Measurements from ENCODE around the gene SLAMF7. TPM values are rescaled to one million over a fixed set of nuclear protein-coding genes. Genes with fewer than 3 reads are reported as not detected.

The SLAMF7 gene
- total and polyA plus RNA-seq, 3 donors from 2014 or later, result 0.68 to 5.1 TPM; not detected in 1

- no peak overlapping the region for H3K4me3 ChIP-seq
- H3K36me3 ChIP-seq (ENCODE audit: low read depth, missing control alignments), result no peaks in the 10 kb centered on the region
- H3K27me3 ChIP-seq, result no peaks in the 10 kb centered on the region
- H3K27ac ChIP-seq, result no peak overlapping the region
- TF ChIP-seq POLR2A (IDR thresholded peaks at IDR 0.05), result no peak
- TF ChIP-seq CTCF (IDR thresholded peaks at IDR 0.05), result no peak
- no peaks in the 10 kb centered on the region for H3K4me1 ChIP-seq
- no peak for DNase-seq
- intact Hi-C loops (cut with DNase I; ENCODE audit: low total_unique reads), result no loop called here
- WGBS, 2 donors, result 72 to 74% methylated on average over 3 of the region's 3 CpGs
- H3K9me3 ChIP-seq, result no peaks in the 10 kb centered on the region
Observed at GRCh38 chr1:160797271-160797709, 58.2 kb downstream of the SLAMF7 start.

- intact Hi-C loops (cut with DNase I; ENCODE audit: low total_unique reads), result no loop called here
- Histone ChIP-seq H3K36me3 (ENCODE audit: low read depth, missing control alignments) (no peaks in the 10 kb centered on the region), H3K27me3 (no peaks in the 10 kb centered on the region), H3K9me3 (no peaks in the 10 kb centered on the region), H3K4me3 (no peak overlapping the region), H3K4me1 (no peaks in the 10 kb centered on the region), H3K27ac (no peak overlapping the region)
- TF ChIP-seq POLR2A (IDR thresholded peaks at IDR 0.05) (no peak), CTCF (IDR thresholded peaks at IDR 0.05) (no peak)
- DNase-seq, result no peak
- WGBS, 2 donors, result 48 to 58% methylated on average over 4 of the region's 4 CpGs
Observed at GRCh38 chr1:160797861-160798273, 58.8 kb downstream of the SLAMF7 start.

- 97 to 98% methylated on average over 2 of the region's 2 CpGs for WGBS, 2 donors
- DNase-seq, result no peak
- Histone ChIP-seq H3K27me3 (no peaks in the 10 kb centered on the region), H3K27ac (no peak overlapping the region), H3K4me3 (no peak overlapping the region), H3K36me3 (ENCODE audit: low read depth, missing control alignments) (no peaks in the 10 kb centered on the region), H3K9me3 (no peaks in the 10 kb centered on the region), H3K4me1 (no peaks in the 10 kb centered on the region)
- intact Hi-C loops (cut with DNase I; ENCODE audit: low total_unique reads), result no loop called here
- TF ChIP-seq CTCF (IDR thresholded peaks at IDR 0.05), result no peak
Observed at GRCh38 chr1:160798439-160798838, 59.4 kb downstream of the SLAMF7 start.

- Histone ChIP-seq H3K27ac (no peak overlapping the region), H3K4me3 (no peak overlapping the region), H3K27me3 (no peaks in the 10 kb centered on the region), H3K9me3 (no peaks in the 10 kb centered on the region), H3K36me3 (ENCODE audit: low read depth, missing control alignments) (no peaks in the 10 kb centered on the region), H3K4me1 (no peaks in the 10 kb centered on the region)
- intact Hi-C loops (cut with DNase I; ENCODE audit: low total_unique reads), result no loop called here
- 86 to 93% methylated on average over 5 of the region's 5 CpGs for WGBS, 2 donors
- no peak for DNase-seq
- no peak for TF ChIP-seq CTCF (IDR thresholded peaks at IDR 0.05)
- TF ChIP-seq POLR2A (IDR thresholded peaks at IDR 0.05), result no peak
Observed at GRCh38 chr1:160799641-160800040, 60.6 kb downstream of the SLAMF7 start.

GRCh38 chr1:160800142-160800541 is 61.1 kb downstream of the SLAMF7 start:
- intact Hi-C loops (cut with DNase I; ENCODE audit: low total_unique reads), result no loop called here
- Histone ChIP-seq H3K4me1 (no peaks in the 10 kb centered on the region), H3K27me3 (no peaks in the 10 kb centered on the region), H3K4me3 (no peak overlapping the region), H3K9me3 (no peaks in the 10 kb centered on the region), H3K27ac (no peak overlapping the region), H3K36me3 (ENCODE audit: low read depth, missing control alignments) (no peaks in the 10 kb centered on the region)
- WGBS, 2 donors, result 96 to 97% methylated on average over 1 of the region's 1 CpG
- TF ChIP-seq POLR2A (IDR thresholded peaks at IDR 0.05) (no peak), CTCF (IDR thresholded peaks at IDR 0.05) (no peak)
- DNase-seq, result no peak
